COLO829 (cell line): Measurements from ENCODE around the gene SLC17A8.

ENCODE experiments used
- DNase-seq: peaks from one replicate; pipeline ENCODE4 v3.0.0; 2012; ENCODE audit warnings: low spot score

Gene SLC17A8

DNA sequence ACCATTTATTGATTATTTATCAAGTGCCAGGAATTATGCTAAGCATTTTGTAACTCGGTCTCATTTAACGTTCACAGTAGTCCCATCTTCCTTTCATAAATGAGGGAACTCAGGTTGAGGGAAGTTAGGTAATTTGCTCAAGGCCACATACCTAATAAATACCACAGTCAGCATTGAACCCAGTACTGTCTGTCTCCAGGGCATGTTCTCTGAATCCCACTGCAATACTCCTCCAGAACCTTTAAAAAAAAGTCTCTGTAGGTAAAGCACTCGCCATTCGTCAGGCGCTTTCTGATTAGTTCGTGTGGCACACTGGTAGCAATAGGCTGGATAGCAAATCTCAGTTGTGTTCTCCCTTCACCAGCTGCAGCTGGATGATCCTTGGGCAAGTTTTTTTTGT, 14.3 kb downstream of the SLC17A8 start:
- DNase-seq = no peak

DNA sequence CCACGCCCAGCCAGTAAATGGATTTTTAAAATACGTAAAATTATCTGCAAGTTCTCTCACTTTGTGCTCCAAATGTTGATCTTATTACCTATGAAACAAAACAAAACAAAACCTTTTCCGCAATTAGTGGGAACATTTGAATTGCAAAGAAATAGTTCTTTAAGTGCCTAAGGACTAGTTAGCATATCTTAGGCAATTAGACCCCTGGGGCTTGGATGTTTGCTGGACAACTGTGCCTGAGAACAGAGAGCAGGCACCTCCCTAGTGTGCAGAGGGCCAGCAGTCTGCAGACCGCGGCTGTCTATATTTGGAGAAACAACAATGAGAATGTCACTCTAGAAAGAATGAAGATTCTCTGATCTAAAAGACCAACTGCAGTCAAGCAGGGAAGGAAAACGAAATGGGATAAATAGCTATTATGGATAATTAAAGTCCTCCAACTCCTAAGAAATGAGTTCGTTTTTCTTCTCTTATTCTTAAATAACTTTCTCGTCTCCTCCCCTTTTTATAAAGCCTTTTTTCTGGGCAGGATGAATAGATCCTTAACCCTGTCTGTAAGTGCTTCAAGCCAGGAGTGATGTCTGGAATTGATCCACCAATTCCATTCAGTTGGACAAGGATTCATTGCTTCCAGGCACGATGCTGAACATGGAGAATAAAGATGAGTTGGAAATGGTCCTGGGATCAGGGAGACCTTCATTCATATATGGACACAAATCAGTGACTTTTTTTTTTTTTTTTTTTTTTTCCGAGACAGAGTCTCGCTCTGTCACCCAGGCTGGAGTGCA, 16.2 kb downstream of the SLC17A8 start:
- no peak for DNase-seq

- DNase-seq = no peak
These were observed 18.3 kb downstream of the SLC17A8 start for GRCh38 chr12:100375038-100375735.

DNA sequence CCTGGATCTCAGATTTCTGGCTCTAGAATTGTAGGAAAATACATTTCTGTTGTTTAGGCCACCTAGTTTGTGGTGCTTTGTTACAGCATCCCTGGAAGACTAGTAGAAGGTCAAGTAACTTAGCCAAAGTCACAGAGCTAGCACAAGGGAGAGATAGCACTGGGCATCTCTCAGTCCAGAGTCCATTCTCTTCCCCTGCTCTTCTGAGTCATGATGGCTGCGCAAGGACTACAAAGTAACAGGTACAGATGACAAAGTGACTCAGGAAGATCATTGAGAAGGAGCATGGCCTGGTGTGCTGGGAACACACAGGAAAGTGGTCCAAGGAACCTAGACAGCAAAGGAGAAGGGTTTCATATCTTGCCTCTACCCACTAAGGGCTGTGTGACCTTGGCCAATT, 19.3 kb downstream of the SLC17A8 start:
- no peak for DNase-seq

DNA sequence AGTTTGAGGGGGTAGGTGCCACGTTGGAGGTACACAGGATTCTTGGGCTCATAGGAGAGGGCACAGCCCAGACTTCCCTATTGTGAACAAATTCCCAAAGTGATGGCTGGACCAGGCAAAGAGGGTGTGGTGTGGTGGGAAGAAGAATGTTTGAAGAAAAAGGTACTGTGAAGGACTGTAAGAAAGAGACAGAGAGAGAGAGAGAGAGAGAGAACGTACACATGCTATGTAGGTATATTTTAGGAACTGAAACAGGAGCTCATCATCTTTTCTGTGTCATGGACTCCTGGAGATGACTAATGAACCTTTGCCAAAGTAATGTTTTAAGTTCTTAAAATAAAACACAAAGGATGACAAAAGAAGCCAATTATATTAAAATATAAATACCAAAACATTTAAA, 24.5 kb downstream of the SLC17A8 start:
- no peak for DNase-seq

DNA sequence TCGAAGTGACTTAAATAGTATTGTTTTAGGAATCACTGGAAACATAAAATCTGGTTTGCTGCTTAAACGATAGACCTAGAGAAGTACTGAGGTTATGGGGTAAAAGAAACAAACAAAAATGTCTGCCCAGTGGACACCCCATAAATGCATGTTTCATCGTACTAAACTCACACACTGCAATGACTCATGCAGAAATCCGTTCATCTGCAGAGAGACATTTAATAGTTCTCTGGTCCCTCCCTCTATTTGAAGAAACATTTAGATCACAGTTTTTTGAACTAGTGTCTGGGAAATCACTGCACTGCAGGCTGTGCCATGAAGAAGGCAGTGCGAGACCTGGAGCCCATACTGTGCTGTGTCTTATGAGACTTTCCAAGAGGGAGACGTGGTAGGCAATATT, 25.5 kb downstream of the SLC17A8 start:
- peak; percentile 20 for DNase-seq

DNA sequence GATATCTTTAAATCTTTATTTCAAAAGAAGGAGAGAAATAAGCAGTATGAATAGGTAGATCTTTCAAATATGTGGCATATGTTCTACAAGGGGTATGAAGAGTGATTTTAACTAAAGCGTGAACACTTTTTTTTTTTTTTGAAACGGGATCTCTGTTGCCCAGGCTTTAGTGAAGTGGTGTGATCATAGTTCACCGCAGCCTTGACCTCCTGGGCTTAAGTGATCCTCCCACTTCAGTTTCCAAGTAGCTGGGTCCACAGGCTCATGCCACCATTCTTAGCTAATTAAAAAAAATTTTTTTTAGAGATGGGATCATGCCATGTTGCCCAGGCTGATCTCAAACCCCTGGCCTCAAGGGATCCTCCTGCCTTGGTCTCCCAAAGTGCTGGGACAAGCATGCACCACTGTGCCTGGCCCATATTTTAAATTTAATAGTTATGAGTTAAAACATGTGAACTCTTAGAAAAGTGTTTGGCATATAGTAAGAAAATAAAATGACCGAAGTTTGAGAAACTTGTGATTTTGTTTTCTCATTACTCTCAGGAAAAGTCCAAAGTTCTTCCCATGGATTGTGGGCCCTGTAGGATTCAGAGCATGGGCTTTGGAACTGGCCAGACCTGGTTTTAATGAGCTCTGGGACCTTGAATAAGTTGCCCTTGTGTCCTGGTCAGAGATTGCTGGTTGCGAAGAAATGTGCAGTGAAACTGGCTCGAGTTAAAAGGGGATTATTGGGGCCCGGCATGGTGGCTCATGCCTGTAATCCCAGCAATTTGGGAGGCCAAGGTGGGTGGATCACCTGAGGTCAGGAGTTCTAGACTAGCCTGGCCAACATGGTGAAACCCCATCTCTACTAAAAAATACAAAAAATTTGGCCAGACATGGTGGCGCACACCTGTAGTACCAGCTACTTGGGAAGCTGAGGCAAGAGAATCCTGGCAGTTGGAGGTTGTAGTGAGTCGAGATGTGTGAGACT, 27.0 kb downstream of the SLC17A8 start:
- DNase-seq = no peak

GRCh38 chr12:100384559-100384935, 27.7 kb downstream of the SLC17A8 start:
- no peak for DNase-seq

DNA sequence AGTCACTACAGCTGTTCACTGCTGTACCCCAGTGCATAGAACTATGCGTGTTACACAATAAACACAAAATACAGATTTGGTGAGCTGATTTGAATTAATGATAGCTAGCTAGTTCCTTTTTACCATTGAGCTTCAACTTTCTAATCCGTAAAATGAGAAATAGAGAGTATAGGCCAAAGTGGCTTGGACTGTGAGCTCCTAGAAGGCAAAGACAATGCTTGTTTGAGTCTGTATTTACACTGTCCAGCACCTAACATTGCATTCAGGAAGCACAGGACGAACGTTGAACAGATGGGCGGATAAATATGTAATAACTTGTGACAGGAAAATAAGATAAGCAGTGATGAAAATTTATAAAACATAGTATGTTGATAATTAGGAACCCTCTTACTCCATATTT, 31.5 kb downstream of the SLC17A8 start:
- no peak for DNase-seq

GRCh38 chr12:100391856-100392255, 35.0 kb downstream of the SLC17A8 start:
- peak; percentile 16 for DNase-seq

DNA sequence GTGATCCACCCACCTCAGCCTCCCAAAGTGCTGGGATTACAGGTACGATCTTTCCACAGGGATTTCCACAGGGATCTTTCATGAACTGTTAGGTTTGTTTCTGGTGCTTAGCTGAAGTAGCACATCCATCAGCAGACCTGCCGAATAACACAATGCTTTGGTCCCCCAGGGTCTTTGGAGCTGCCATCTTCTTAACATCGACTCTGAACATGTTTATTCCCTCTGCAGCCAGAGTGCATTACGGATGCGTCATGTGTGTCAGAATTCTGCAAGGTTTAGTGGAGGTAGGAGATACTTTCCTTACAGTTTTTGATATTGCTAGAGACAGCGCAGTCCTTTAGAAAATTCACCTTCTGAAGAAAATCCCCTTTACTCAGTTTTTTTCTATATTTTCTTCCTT, 36.3 kb downstream of the SLC17A8 start:
- DNase-seq = no peak

- DNase-seq = no peak
These were observed 38.9 kb downstream of the SLC17A8 start for GRCh38 chr12:100395811-100396210.

DNA sequence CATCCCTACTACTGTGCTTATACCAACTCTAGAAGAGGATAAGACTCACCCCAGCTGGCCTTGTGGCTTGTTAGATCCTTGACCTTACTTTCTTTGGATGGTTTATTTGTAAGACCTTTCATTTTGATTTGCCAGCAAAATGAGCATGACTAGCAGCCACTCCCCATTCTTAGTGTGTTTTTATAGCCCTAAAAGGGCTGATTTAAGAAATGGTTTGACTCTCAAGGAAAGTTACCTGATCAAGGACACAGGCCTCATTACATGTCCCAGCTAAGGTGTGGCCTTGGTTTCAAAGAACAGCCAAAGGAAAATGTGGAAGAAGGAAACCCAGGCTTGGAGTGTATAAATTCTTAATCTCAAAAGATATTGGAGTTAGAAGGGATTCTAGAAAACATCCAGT, 41.4 kb downstream of the SLC17A8 start:
- no peak for DNase-seq

GRCh38 chr12:100399095-100399494, 42.2 kb downstream of the SLC17A8 start:
- DNase-seq = no peak

GRCh38 chr12:100401660-100402059, 44.8 kb downstream of the SLC17A8 start:
- DNase-seq = peak; percentile 69

DNA sequence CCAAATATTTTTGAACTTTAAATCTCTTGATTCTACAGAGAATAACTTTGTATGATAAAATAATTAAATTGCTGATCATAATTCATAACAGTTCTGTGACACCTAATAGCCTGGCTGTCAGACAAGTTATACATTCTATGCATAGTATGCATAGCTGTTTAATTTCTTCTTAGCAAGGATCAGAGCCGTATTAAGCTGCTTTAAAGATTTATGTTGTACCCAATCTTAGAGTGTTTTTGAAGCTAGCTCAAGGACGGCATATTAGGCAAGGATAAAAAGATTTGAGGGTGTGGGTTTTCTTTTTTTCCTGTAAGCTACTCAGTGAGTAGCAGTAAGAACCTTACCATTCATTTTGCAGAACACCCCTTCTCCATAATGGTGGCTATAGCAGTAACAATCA, 45.9 kb downstream of the SLC17A8 start:
- DNase-seq = no peak

DNA sequence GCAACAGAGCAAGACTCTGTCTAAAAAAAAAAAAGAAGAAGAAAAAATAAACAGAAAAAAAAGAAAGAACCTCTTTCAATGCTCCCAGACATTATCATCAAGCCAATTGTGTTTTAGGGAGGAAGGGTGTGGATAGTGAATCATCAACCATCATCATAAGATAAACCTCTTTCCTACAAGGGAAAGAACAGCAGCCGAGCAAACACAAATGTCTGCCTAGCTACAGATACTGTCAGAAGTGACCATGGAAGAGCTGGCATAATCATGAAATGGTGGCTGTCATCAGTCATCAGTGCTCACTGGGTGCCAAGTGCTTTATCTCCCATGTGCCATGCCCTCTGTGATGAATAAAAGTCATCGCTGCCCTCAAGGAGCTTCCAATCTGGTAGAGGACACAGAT, 46.6 kb downstream of the SLC17A8 start:
- no peak for DNase-seq

DNA sequence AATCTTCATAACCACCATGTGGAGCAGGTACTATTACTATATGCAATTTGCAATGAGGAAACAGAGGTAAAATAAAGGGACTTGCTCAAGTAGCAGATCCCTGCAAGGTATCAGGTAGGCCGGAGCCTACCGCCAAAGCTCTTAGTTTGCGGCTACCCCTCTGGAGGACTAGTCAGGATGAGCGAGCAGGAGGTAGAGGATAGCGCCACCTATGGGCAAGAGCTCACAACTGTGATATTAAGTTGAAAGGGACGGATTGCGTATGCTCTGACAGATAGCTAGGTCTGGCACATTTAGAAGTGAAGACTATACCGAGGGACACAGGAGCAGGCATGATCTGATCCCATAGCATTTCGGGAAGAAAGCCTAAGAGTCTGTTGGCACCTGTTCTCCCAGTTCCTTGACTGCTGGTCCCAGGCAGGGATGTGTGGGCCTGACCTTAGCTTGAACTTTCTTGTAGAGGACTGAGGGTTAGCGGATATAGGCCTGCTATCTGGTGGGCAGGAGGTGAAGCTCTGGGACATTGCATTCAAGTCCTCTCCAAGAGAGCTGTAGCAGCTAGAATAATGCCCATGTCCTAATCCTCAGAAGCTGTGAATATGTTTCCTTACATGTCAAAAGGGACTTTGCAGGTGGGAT, 48.0 kb downstream of the SLC17A8 start:
- no peak for DNase-seq

GRCh38 chr12:100413001-100413400, 56.1 kb downstream of the SLC17A8 start:
- no peak for DNase-seq

- no peak for DNase-seq
These were observed 57.9 kb downstream of the SLC17A8 start for GRCh38 chr12:100414739-100415138.

GRCh38 chr12:100422646-100423045, 65.8 kb downstream of the SLC17A8 start:
- no peak for DNase-seq

DNA sequence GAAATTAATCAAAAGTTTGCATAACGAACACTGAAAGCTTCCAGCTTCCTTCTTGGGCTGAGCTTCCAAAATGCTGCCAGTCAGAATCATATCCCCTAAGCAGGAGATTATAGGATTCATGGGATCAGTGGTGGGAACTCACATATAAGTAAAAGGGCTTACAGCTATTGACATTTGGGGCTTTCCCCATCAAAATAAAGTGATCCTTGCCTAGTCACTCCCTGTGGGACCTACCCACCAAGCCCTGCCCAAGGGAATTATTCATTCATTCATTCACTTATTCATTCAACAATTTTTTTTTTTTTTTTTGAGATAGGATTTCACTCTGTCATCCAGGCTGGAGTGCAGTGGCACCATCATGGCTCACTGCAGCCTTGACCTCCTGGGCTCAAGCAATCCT, 69.3 kb downstream of the SLC17A8 start:
- DNase-seq = no peak
